ENCODE data around the gene DGCR6L. TPM values are rescaled to one million over a fixed set of nuclear protein-coding genes. Genes with fewer than 3 reads are reported as not detected.
"Not testable (repeated sequence)": the region's sequence is repeated elsewhere in the genome, so short reads cannot be mapped to it uniquely, and the experiment has no call there.

DGCR6L gene
- total RNA-seq, 1 donor from 2014 or later = 40.0 TPM

DNA sequence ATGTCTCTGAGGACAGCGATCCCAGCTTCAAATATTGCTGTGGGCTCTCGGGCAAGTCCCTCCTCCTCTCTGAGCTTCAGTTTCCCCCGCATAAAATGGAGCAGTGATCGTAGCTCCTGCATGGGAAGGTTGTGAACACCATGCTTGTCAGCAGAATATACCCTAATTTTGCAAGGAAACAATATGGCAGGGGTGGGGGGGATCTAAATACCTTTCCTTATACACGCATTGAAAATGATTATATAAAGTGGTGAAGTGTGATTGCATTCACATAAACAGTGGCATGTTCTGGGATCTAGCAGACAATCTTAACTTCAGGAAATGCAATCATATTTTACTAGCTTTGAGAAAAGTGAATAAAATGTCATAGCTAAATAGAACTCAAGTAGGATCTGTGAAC lies 27.8 kb downstream of the DGCR6L start:
- DNase-seq (ENCODE audit: low spot score) = no peak

DNA sequence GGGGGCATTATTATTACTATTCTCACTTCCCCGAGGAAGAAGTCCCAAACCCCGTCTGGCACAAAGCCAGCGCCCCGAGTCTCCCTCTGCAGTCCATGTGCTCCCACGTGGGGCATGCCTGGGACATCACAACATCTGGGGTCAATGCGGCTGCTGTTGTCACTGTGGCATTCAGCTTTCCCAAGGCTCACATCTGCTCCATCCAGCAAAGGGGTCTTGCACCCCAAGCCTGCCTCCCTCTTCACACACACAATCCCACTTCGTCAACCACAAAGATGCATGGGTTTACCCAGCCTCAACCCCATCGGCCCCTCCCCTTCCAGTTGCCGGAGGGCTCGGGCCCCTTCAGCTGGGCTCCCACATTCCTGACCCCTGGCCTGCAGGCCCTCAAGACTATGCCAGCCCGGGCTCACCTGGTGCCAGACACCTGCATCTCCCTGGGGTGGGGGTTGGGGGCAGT lies 28.2 kb downstream of the DGCR6L start:
- DNase-seq (ENCODE audit: low spot score) = no peak

DNA sequence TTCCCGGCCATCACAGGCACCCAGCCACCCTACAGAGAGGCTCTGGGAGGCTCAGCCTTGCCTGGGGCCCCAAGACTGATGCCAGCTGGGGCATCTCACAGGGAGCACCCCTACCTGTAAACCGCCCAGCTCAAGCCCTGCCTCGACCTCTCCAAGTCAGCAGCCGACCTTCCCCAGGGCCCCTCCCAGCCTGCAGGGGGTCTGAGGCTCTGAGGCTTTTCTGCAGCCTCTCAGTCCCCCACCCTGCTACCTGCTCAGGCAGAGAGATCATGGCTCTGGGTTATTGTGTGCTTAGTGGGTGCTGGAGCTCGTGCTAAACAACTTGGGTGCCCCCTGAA lies 28.6 kb downstream of the DGCR6L start:
- no peak for DNase-seq (ENCODE audit: low spot score)

DNA sequence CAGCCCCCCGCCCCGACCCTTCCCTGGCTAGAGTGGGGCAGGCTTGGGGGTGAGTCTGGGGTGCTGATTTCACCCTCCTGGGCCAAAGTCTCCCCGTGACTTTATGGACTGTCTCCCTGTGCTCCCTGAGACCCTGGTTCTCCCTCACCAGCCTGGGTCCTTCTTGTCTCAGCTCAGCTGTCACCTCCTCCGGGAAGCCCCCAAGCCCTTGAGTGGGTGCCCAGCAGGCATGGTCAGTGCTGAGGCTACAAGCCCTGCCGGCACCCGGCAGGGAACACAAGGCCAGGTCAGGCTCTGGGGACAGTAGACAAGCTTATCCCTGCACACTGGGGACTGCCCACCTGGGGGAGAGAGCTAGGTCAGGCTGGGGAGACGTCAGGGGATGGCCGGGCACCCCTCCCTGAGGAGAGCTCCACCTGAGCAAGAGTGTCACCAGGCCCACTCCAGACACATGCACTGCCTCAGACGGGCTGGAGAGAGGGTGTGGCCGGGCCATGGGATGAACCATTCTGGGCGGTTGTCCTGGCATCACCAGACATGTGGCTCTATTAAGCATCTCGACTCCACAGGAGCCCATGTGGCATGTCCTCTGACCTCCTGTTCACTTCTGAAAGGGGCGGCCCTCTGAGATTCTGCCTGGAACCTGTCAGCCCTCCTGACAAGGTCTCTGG lies 29.1 kb downstream of the DGCR6L start:
- DNase-seq (ENCODE audit: low spot score) = no peak

DNA sequence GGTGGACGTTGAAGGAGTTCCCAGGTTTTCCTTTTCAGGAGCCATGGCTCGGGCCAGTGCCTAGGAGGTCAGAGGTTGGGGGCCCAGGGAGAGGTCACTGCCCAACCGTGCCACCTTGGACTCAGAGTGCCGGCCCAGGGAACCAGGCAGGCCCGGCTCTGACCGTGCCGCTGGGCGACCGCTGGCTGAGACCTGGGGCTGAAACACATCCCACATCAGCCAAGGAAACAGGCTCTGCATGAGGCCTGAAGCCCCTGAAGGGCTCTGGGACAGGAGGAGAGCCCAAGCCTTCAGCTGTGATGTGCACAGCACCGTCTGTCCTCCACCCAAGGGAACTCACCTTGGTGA lies 29.8 kb downstream of the DGCR6L start:
- DNase-seq (ENCODE audit: low spot score) = no peak

DNA sequence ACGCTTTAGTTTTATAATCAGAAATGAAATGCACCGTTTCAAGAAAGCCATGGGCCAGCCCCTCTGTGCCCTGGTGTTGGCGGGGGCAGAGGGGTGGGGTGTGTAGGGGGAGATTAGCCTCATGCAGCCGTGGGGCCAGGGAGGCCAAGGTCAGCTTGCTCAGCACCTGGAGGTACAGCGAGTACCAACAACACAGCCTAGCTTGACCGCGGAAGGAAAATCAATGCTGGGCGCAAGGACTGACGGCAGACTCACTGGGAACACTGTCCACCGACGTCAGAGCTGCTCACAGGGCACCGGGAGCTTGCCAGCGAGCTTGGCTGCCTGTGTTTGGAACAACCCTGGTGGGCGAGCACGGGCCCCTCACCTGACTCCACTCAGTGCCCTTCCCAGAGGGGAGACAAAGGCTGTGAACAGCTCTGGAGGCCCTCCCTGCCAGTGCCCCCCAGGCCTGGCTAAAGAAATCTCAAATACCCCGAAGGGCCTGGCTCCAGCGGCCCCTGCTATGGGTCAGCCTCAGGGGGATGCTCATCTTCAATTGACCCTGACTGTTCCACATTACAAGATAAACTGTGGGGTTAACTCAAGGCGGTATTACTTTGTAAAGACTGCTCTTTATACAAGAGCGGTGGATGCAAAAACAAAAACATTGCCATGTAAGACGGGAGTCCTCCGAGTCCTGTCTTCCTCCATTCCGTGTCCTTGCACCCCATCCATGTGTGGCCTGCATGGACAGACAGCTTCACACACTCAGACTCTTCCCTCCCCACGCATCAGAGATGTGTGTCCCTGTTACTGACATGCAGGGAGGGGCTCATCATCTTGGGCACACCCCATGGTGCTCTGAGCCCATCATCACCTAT lies 30.4 kb downstream of the DGCR6L start:
- DNase-seq (ENCODE audit: low spot score) = not testable (repeated sequence)

DNA sequence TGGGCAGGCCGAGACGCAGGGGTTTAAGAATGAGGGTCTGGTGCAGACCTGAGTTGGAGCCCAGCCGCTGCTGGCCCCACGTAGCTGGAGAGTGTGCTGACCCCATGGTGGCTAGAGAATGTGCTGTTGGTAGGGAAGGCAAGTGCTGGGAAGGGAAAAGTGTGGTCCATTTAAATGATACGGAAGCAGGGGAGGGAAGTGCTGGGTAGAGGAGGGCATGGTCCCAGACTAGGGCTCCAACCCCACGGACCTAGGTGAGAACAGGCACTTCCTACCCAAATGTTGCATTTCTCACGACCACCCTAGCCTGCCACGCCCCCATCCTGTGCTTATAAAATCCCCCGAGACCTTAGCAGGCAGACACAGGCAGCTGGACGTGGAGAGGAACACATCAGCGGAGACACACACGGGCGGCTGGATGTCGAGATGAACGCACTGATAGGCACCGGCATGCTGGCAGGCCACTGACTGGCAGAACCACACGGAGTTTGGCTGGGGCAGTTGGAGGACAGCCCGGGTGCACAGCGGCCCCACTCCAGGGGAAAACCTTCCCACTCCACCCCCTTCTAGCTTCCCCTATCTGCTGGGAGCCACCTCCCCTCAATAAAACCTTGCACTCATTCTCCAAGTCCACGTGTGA lies 33.0 kb downstream of the DGCR6L start:
- DNase-seq (ENCODE audit: low spot score) = not testable (repeated sequence)

DNA sequence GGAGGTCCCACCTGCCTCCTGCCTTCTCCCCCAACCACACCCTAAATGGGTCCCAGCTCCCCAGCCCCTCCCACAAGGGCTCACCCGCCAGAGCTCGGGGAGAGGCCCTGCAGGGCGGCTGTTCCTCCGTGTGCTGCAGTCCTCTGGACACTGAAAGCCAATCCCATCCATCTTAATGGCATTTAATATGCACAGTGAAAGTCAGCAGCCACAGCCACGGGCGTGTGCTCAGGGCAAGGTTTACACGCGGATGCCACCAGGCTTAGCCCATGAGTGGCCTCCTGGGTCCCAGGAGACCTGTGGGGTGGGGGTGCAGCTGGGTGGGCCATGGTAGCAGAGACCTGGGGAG lies 33.6 kb downstream of the DGCR6L start:
- not testable (repeated sequence) for DNase-seq (ENCODE audit: low spot score)

DNA sequence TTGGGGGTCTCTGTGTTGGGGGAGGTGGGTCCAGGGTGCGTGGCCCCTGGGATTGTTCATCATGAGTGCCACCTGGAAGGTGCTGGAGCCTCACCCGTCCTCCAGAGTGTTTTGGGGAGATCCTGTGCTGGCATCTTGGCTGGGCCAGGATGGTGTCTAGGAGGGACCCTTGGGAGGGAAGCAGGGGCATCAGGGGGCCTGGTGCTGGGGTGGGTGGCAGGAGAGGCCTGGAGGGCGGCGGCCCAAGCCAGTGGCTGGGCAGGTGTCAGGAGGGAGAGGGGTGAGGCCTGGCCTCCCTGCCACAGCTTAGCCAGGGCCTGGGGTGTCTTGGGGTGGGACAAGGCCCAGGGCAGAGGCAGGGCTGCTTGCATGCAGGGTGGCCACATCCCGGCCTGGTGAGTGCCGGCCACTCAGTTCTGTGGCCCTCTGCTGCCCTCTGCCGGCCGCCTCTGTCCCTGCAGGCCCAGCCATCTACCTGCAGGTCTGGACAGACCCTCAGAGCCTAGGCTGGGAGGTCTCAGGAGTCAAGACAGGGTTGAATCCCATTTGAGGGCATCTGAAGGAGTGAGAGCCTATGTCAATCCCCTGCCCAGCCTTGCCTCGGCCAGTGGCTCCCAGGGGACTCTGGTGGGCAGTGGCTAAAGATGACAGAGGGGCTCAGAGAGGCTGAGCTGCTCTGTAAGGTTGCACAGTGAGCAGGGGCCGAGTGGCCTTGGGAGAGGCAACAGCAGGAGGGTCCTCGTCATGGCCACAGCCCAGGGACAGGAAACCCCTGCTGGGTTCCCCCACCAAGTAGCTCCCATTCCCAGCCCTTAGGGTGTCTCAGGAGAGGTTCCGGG lies 34.2 kb downstream of the DGCR6L start:
- DNase-seq (ENCODE audit: low spot score) = peak; percentile 57

DNA sequence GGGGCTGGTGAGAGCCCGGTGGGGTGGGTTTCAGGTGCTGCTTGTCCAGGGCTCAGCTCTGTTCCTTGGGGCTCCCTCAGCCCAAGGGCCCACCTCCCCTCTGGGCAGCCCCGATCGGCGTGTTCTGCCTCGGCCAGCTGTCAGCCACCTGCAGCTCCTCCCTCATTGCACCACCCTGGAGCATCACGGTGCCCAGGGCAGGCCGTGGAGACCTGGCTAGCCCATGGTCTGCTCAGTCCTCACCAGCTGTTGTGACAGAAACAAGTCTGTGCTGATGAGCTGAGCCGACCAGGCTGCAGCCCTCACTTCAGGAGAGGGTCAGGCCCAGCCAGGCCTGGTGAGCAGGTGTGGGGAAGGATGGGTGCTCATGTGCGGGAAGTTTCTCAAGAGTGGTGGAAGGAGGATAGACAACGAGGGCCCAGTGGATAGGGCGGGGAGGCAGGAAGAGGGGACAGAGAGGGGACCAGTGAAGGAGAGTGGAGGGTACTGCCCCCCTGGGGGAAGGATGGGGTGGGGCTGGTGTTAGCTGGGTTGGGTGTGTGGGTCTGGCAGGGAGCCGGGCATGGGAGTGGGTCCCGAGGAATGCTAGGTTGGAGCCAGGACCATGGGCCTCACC lies 35.3 kb downstream of the DGCR6L start:
- DNase-seq (ENCODE audit: low spot score) = no peak

DNA sequence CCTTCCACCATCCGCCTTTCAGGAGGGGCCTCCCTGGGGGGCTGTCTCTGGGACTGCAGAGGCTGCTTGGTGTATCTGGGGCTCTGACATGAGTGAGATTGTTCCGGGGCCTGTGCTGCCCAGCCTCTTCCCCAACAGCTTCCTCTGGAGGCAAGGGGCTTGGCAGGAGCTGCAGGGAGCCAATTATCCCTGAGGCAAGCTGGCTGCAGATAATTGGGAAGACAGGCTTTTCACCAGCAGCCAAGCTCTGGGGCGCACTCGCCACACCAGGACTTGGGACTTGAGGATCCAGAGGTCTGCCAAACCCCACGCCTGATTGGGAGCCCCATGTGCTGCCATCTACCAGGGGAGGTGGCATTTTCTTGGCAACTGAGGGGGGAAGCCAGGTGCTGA lies 36.2 kb downstream of the DGCR6L start:
- DNase-seq (ENCODE audit: low spot score) = no peak

DNA sequence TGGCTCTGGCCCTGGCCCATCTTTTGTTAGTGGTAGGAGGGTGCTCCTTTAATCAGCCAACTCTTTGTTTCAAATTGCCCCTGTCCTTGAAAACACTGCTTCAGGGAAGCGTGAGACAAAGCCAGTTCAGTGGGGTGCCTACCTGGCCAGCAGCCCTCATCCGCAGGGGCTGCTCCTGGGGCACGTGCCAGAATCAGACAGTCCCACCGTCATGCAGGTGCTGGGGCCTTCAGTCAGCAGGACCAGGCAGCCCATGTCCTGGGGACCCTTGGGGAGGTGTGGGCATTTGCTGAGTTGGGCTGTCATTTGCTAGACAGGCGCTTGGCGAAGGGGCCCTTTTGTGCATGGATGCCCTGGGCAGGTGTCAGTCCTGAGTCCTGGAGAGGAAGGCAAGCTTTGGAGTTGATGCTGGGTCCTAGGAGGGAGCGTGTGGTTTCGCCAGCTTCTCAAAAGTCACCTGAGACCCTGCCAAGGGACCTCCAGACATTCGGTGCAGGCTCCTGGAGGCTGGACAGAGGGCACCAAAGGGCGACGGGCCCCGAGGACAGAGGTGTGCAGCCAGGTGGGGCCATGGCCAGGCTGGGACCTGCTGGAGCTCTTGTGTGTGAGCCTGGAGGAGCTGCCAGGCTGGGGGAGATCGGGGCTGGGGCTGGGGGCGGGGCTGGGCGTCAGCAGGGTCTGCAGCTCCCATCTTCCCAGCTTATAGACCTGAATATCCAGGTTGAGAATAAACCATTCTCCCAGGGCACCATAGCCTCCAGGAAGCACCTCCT lies 36.8 kb downstream of the DGCR6L start:
- no peak for DNase-seq (ENCODE audit: low spot score)

DNA sequence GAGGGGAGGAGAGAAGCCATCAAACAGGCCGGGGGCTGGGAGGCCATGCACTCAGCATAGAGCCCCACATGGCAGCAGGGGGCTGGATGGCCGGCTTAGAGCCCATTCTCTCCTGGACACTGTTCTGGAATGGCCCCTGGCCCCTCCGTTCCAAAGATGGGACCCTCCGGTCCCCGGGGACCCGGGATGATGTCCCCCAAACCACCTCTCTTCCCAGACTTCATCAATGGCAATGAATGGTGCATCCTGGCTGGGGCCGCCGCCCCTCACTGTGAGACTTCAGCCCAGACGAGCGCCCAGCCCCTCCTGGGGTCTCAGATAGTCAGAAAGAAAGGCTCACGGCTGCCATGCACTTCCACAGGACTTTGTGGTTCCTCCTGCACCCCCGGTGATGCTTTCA lies 38.0 kb downstream of the DGCR6L start:
- no peak for DNase-seq (ENCODE audit: low spot score)

DNA sequence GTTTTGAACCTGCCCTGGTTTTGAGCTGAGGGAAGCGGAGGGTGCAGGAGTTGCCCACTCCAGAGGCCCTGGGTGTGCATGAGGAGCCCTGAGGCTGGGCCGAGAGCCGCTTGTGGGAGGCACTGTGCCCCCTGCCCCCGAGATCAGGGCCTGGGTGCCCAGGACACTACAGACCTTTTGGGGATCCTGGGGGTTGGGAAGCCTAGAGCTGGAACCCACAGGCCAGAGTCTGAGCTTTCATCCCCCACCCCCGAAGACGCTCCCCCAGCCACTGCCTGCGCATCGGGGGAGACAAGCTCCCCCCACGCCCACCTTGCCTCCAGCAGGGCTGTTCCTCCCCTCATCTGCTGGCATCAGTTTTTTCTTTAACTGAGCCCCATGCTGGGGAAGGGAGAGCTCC lies 38.4 kb downstream of the DGCR6L start:
- not testable (repeated sequence) for DNase-seq (ENCODE audit: low spot score)

DNA sequence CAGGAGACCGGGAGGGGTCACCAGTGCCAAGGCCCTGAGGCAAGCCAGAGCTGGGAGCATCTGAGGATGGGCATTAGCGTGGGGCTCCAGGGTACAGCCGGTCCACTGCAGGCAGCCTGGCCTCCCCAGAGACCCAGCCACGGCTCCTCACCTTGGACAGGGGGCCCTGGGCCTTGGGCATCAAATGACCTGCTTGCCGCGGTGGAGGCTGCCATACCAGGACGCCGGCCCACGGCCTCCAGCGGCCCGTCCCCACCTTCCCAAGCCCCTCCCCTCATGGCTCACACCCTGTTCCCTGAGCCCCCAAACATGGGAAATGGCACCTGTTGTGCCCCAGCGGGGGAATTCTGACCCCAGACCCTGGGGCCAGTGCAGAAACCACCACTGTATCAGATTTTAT lies 39.0 kb downstream of the DGCR6L start:
- no peak for DNase-seq (ENCODE audit: low spot score)

DNA sequence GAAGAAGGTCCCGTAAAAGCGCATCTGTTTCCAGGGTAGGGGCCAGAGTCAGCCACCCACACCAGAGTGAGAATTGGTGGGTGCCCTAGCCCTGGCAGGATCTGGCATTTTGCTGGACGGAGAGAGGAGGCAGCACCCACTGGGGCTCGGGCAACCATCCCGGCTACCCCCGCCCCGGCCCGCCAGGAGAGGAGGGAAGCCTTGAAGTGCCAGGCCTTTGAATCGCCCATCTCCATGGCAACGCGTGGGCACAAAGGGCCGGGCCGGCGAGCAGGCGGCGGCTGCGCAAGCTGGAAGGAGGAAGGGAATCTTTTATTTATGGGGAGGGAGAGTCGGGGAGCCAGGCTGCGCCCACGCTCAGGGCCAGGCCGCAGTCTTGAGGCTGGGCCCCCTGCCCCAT lies 39.7 kb downstream of the DGCR6L start:
- DNase-seq (ENCODE audit: low spot score) = not testable (repeated sequence)

DNA sequence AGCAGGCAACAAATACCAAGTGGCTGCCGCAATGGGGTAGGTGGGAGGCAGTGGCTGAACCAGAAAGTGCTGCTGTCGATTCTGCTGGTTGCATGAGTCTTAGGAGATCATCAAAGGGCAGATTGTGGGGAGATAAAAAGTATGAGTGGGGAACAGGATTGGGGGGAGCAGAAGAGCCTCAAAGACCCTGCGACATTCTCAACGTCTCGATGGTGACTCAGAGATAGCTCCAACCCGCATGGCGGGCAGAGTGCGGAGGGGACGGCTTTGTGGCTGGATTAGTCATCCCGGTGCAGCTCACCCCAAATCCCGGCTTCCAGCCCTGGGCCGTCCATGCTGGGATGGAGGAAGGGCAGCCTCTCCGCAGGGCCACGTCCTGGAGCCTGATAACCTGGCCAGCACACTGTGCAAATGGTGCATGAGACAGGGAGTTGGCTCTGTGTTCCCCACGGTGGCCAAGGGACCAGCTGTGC lies 40.2 kb downstream of the DGCR6L start:
- no peak for DNase-seq (ENCODE audit: low spot score)

DNA sequence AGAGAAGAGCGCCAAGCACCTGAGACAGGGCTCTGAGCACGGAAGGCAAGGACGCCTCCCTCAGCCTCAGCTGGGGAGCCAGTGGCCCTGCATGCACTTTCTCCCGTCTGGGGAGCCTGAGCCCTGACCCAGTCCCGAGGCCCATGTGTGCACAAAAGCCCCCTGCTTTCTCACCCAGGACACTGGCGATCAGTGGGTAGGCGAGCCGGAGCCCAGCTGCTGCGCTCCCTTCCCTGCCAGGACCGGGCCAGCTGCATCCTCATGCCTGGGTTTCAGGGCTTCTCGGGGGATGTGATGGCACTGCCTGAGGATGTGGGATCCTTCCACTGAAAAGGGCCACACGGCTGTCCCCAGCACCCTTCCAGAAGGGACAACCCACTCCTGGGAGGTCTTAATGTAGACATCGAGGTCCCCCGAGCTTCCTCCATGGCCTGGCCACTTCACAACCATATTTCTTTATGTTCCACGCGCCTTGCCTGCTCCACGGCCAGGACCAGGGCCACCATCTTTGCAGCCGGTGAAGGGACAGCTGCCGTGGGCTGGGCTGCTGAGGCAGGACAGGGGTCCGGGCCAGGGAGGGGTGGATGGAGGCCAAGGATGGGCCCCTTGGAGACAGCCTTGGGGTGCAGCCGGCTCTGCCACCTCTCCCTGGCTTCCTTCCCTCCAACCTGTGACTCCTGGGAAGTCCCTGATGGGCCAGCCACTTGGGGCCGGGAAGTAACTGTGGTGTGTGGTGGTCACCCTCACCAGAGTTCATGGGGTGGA lies 41.0 kb downstream of the DGCR6L start:
- DNase-seq (ENCODE audit: low spot score) = not testable (repeated sequence)

DNA sequence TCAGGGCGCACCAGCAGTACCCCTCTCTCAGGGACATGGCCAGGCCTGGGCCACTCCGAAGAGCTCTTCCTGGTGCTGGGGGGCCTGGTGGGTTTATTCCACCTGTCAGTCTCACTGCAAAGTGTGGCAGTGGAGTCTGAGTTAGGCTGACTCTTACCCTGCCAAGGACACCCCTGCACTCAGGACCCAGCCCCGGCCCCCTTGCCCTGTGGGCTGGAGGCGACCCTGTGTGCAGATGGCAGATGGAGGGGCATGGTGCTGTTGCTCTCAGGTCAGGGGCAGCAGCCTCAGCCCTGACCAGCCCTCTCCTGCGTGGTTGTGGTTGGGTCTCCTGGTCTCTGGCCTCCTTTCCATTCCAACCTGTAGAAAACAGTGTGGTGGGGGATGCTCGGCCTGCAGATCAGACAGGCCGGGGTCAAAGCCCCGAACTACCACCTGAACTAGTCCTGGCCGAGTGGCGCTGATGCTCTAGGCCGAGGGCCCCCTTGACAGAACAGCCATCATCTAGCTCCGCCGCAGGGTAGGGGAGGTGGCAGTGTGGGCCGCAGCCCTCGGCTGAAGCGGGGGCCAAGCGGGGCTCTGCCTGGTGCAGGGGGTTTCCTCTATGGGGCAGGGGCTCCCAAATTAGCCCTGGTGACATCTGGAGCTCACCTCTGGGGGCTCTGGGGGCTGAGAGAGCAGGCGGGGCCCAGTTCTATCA lies 41.8 kb downstream of the DGCR6L start:
- not testable (repeated sequence) for DNase-seq (ENCODE audit: low spot score)
